Sigmoid colon (tissue), 7 donors: ENCODE results near the gene COQ7. TPM values are rescaled to one million over a fixed set of nuclear protein-coding genes. Genes with fewer than 3 reads are reported as not detected.

Experiments used
- DNase-seq: peaks from one replicate; pipeline ENCODE4 v3.0.0-alpha.2; 2019
- H3K27ac ChIP-seq, 4 donors: fragments of 200-600 bp; sonication (generic); one replicate each; pipeline ENCODE4 v1.5.1; 2016 to 2019; ENCODE audit warnings: mild to moderate bottlenecking in 1 of 4
- H3K27me3 ChIP-seq, 3 donors: fragments of 200-600 bp; sonication (generic); one replicate each; pipeline ENCODE4 v1.5.1; 2019; ENCODE audit warnings: mild to moderate bottlenecking in 1 of 3
- H3K36me3 ChIP-seq, 4 donors: fragments of 200-600 bp; sonication (generic); one replicate each; pipeline ENCODE4 v1.5.1; 2016 to 2019
- H3K4me1 ChIP-seq, 4 donors: fragments of 200-600 bp; sonication (generic); one replicate each; pipeline ENCODE4 v1.5.1; 2017 to 2019
- H3K4me3 ChIP-seq, 4 donors: fragments of 200-600 bp; sonication (generic); one replicate each; pipeline ENCODE4 v1.5.1; 2017 to 2019; ENCODE audit warnings: mild to moderate bottlenecking in 2 of 4, moderate library complexity in 1 of 4
- H3K9me3 ChIP-seq, 4 donors: fragments of 200-600 bp in 3 of 4; sonication (generic) in 3 of 4; one replicate each; pipeline versions ENCODE4 v1.5.1 to v1.6.1; 2013 to 2019
- EP300 ChIP-seq, 4 donors: sonication (generic); formaldehyde crosslinking; IDR thresholded peaks; one replicate each; pipeline ENCODE4 v1.6.1; 2017; ENCODE audit warnings: antibody characterized with exemption in 4 of 4
- POLR2A ChIP-seq, 2 donors: fragments of 450-650 bp; IDR thresholded peaks; one replicate each; pipeline ENCODE4 v1.6.1; 2016; ENCODE audit warnings: antibody characterized with exemption in 2 of 2, mild to moderate bottlenecking in 2 of 2, moderate library complexity in 2 of 2
- POLR2AphosphoS5 ChIP-seq, 4 donors: sonication (generic); formaldehyde crosslinking; IDR thresholded peaks; one replicate each; pipeline ENCODE4 v1.6.1; 2017; ENCODE audit warnings: antibody characterized with exemption in 4 of 4
- WGBS, 2 donors: extraction: QIAGEN DNeasy Blood & Tissue Kit; methylation state at CpG; one replicate each; pipeline ENCODE4 v1.1.7; 2013; 5-methylcytosine and 5-hydroxymethylcytosine counted together
- intact Hi-C: fragments of 100-400 bp; cut with DNase I; formaldehyde crosslinking; loops from one replicate; pipeline ENCODE4 v1.15.1; 2023
- polyA plus RNA-seq, 3 donors: library from polyadenylated mRNA; stranded (reverse); fragments of 200-250 nt; gene quantifications; one replicate each; pipeline ENCODE4 v1.2.3, GENCODE V29; 2013
- total RNA-seq, 4 donors: library from RNA; depleted of rRNA; stranded (reverse); fragments of >200 nt; gene quantifications; one replicate each; pipeline ENCODE4 v1.1.0, GENCODE V29; 2016
- TF ChIP-seq, protein P1 (sequence below), 4 experiments: fragments of 450-650 bp in 3 of 4; fragments of 200-600 bp in 1 of 4; IDR thresholded peaks; one replicate each; pipeline ENCODE4 v1.5.1; 2016 to 2019; ENCODE audit warnings: antibody characterized with exemption in 4 of 4, mild to moderate bottlenecking in 3 of 4, moderate library complexity in 2 of 4
- donor health status: healthy with polysubstance abuse.
- donor health status: Bipolar disorder and iron deficiency.
- donor health status: healthy.

COQ7 gene
- total and polyA plus RNA-seq, 7 donors = 14.4 to 22.2 (median 19.7) TPM

- H3K4me1 ChIP-seq = no peaks in the 10 kb centered on the region
- TF ChIP-seq POLR2A (IDR thresholded peaks at IDR 0.05) = no peak
- no peak for TF ChIP-seq POLR2AphosphoS5 (IDR thresholded peaks at IDR 0.05)
- TF ChIP-seq EP300 (IDR thresholded peaks at IDR 0.05) = no peak
- TF ChIP-seq, protein P1, sequence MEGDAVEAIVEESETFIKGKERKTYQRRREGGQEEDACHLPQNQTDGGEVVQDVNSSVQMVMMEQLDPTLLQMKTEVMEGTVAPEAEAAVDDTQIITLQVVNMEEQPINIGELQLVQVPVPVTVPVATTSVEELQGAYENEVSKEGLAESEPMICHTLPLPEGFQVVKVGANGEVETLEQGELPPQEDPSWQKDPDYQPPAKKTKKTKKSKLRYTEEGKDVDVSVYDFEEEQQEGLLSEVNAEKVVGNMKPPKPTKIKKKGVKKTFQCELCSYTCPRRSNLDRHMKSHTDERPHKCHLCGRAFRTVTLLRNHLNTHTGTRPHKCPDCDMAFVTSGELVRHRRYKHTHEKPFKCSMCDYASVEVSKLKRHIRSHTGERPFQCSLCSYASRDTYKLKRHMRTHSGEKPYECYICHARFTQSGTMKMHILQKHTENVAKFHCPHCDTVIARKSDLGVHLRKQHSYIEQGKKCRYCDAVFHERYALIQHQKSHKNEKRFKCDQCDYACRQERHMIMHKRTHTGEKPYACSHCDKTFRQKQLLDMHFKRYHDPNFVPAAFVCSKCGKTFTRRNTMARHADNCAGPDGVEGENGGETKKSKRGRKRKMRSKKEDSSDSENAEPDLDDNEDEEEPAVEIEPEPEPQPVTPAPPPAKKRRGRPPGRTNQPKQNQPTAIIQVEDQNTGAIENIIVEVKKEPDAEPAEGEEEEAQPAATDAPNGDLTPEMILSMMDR (IDR thresholded peaks at IDR 0.05) = no peak
- DNase-seq = no peak
- WGBS, 2 donors = 91 to 95% methylated on average over 2 of the region's 2 CpGs
- H3K27ac ChIP-seq = no peak overlapping the region
- intact Hi-C loops = no loop called here
- no peaks in the 10 kb centered on the region for H3K36me3 ChIP-seq
- H3K4me3 ChIP-seq = no peak overlapping the region
- peaks cover 0 to 8% (median 0%) of the 10 kb centered on the region in 3 donors for H3K27me3 ChIP-seq
- no peaks in the 10 kb centered on the region for H3K9me3 ChIP-seq
Observed at GRCh38 chr16:19106625-19107020, 39.2 kb downstream of the COQ7 start.

- Histone ChIP-seq H3K4me3 (no peak overlapping the region), H3K27me3 (no peaks in the 10 kb centered on the region), H3K27ac (no peak overlapping the region), H3K4me1 (peaks cover 0 to 9% (median 0%) of the 10 kb centered on the region in 4 donors), H3K36me3 (no peaks in the 10 kb centered on the region), H3K9me3 (no peaks in the 10 kb centered on the region)
- WGBS, 2 donors = 69 to 83% methylated on average over 9 of the region's 9 CpGs
- TF ChIP-seq, protein P1 (IDR thresholded peaks at IDR 0.05) = no peak
- TF ChIP-seq POLR2AphosphoS5 (IDR thresholded peaks at IDR 0.05) (no peak), POLR2A (IDR thresholded peaks at IDR 0.05) (no peak), EP300 (IDR thresholded peaks at IDR 0.05) (no peak)
- intact Hi-C loops = no loop called here
- DNase-seq = no peak
Observed at GRCh38 chr16:19108409-19109287, 41.2 kb downstream of the COQ7 start.

DNA sequence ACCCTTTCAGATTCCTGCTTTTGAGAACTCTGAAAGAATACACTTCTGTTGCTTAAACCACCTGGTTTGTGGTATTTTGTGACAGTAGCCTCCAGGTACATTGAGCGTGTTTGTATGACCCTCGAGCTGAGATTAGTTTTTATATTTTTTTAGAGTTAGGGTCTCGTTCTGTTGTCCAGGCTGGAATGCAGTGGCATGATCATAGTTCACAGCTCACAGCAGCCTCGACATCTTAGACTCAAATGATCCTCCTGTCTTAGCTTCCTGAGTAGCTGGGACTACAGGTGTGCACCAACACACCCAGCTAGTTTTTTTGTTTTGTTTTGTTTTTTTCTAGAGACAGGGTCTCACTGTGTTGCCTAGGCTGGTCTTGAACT lies 41.9 kb downstream of the COQ7 start:
- no peak overlapping the region for H3K27ac ChIP-seq
- TF ChIP-seq POLR2A (IDR thresholded peaks at IDR 0.05) = no peak
- TF ChIP-seq, protein P1 (IDR thresholded peaks at IDR 0.05) = no peak
- TF ChIP-seq POLR2AphosphoS5 (IDR thresholded peaks at IDR 0.05) = no peak
- no peak for TF ChIP-seq EP300 (IDR thresholded peaks at IDR 0.05)
- intact Hi-C loops = no loop called here
- 86 to 92% methylated on average over 4 of the region's 4 CpGs for WGBS, 2 donors
- peaks cover 0 to 9% (median under 1%) of the 10 kb centered on the region in 4 donors for H3K4me1 ChIP-seq
- no peak for DNase-seq
- H3K4me3 ChIP-seq = no peak overlapping the region
- no peaks in the 10 kb centered on the region for H3K9me3 ChIP-seq
- H3K36me3 ChIP-seq = no peaks in the 10 kb centered on the region
- H3K27me3 ChIP-seq = no peaks in the 10 kb centered on the region

- 52 to 83% methylated on average over 4 of the region's 4 CpGs for WGBS, 2 donors
- no peak for DNase-seq
- TF ChIP-seq, protein P1 (IDR thresholded peaks at IDR 0.05) = no peak
- TF ChIP-seq POLR2A (IDR thresholded peaks at IDR 0.05) (no peak), POLR2AphosphoS5 (IDR thresholded peaks at IDR 0.05) (no peak), EP300 (IDR thresholded peaks at IDR 0.05) (no peak)
- peaks cover 0 to 6% (median 5%) of the 10 kb centered on the region in 4 donors for H3K36me3 ChIP-seq
- intact Hi-C loops = loop anchor here (5.0 kb wide), 1 partner anchor 43 kb away; the partner anchor contains the start of gene COQ7
- H3K4me3 ChIP-seq = no peak overlapping the region
- H3K9me3 ChIP-seq = no peaks in the 10 kb centered on the region
- no peak overlapping the region for H3K27ac ChIP-seq
- H3K27me3 ChIP-seq = no peaks in the 10 kb centered on the region
- H3K4me1 ChIP-seq = peaks cover 0 to 23% (median 14%) of the 10 kb centered on the region in 4 donors
Observed at GRCh38 chr16:19110537-19111360, 43.3 kb downstream of the COQ7 start.
